Upper lobe of left lung (tissue), 6 donors: ENCODE measurements around the gene MIA2. TPM values are rescaled to one million over a fixed set of nuclear protein-coding genes. Genes with fewer than 3 reads are reported as not detected.

Experiments used
- ATAC-seq, 2 donors: fragments of 200-7000 bp; cut with Tn5 transposase; one replicate each; pipeline ENCODE4 v1.9.1; 2022; ENCODE audit warnings: mild to moderate bottlenecking in 2 of 2, moderate library complexity in 2 of 2; ENCODE audit not compliant: low FRiP score in 2 of 2
- DNase-seq, 2 donors: peaks; one replicate each; pipeline ENCODE4 v3.0.0-alpha.2; 2019 to 2020
- H3K27ac ChIP-seq, 4 donors: fragments of 200-600 bp; sonication (generic); one replicate each; pipeline ENCODE4 v1.5.1; 2016 to 2019
- H3K27me3 ChIP-seq, 4 donors: fragments of 200-600 bp; sonication (generic); one replicate each; pipeline ENCODE4 v1.5.1; 2017 to 2019
- H3K36me3 ChIP-seq, 4 donors: fragments of 200-600 bp; sonication (generic); one replicate each; pipeline ENCODE4 v1.5.1; 2016 to 2019
- H3K4me1 ChIP-seq, 4 donors: fragments of 200-600 bp; sonication (generic); one replicate each; pipeline ENCODE4 v1.5.1; 2018 to 2019
- H3K4me3 ChIP-seq, 4 donors: fragments of 200-600 bp; sonication (generic); one replicate each; pipeline ENCODE4 v1.5.1; 2017 to 2019; ENCODE audit warnings: mild to moderate bottlenecking in 2 of 4, moderate library complexity in 1 of 4
- H3K9me3 ChIP-seq, 4 donors: fragments of 200-600 bp; sonication (generic); one replicate each; pipeline ENCODE4 v1.5.1; 2018 to 2019
- EP300 ChIP-seq, 4 donors: sonication (generic); formaldehyde crosslinking; IDR thresholded peaks; one replicate each; pipeline ENCODE4 v1.5.1; 2017; ENCODE audit warnings: antibody characterized with exemption in 4 of 4, control low read depth in 2 of 4
- POLR2A ChIP-seq, 4 donors: fragments of 450-650 bp; IDR thresholded peaks; one replicate each; pipeline ENCODE4 v1.5.1; 2016 to 2017; ENCODE audit warnings: antibody characterized with exemption in 4 of 4, mild to moderate bottlenecking in 2 of 4
- POLR2AphosphoS5 ChIP-seq, 2 donors: sonication (generic); formaldehyde crosslinking; IDR thresholded peaks; one replicate each; pipeline ENCODE4 v1.5.1; 2017; ENCODE audit warnings: antibody characterized with exemption in 2 of 2
- WGBS, 2 donors: methylation state at CpG; one replicate each; pipeline ENCODE4 v1.1.5; 2017 to 2018; 5-methylcytosine and 5-hydroxymethylcytosine counted together
- total RNA-seq, 6 donors: library from RNA; depleted of rRNA in 4 of 6; stranded (reverse); fragments of >200 nt in 4 of 6; gene quantifications; one replicate each; pipeline versions ENCODE4 v1.1.0 to v1.2.1, GENCODE V29; 2016 to 2021
- TF ChIP-seq, protein P1 (sequence below), 6 experiments: fragments of 450-650 bp in 4 of 6; fragments of 200-600 bp in 2 of 6; sonication (generic) in 2 of 6; IDR thresholded peaks; one replicate each; pipeline ENCODE4 v1.5.1; 2016 to 2019; ENCODE audit warnings: antibody characterized with exemption in 6 of 6
- donor health status: DM: no; HTN: no; CAD: no; lungs with moderate emphysema.
- donor health status: DM: no; HTN: yes; CAD: no; lungs with severe emphysema.

Gene MIA2
- total RNA-seq, 6 donors from 2014 or later, result 13.0 to 56.8 (median 25.4) TPM

- no peaks in the 10 kb centered on the region for H3K27me3 ChIP-seq
- TF ChIP-seq, protein P1, sequence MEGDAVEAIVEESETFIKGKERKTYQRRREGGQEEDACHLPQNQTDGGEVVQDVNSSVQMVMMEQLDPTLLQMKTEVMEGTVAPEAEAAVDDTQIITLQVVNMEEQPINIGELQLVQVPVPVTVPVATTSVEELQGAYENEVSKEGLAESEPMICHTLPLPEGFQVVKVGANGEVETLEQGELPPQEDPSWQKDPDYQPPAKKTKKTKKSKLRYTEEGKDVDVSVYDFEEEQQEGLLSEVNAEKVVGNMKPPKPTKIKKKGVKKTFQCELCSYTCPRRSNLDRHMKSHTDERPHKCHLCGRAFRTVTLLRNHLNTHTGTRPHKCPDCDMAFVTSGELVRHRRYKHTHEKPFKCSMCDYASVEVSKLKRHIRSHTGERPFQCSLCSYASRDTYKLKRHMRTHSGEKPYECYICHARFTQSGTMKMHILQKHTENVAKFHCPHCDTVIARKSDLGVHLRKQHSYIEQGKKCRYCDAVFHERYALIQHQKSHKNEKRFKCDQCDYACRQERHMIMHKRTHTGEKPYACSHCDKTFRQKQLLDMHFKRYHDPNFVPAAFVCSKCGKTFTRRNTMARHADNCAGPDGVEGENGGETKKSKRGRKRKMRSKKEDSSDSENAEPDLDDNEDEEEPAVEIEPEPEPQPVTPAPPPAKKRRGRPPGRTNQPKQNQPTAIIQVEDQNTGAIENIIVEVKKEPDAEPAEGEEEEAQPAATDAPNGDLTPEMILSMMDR (IDR thresholded peaks at IDR 0.05), result no peak
- no peak for TF ChIP-seq EP300 (IDR thresholded peaks at IDR 0.05)
- no peak for TF ChIP-seq POLR2A (IDR thresholded peaks at IDR 0.05)
- no peak for TF ChIP-seq POLR2AphosphoS5 (IDR thresholded peaks at IDR 0.05)
- DNase-seq (no peak), ATAC-seq (no peak)
- WGBS, 2 donors, result 91 to 93% methylated on average over 6 of the region's 6 CpGs
- no peak overlapping the region for H3K4me3 ChIP-seq
- peaks cover 5 to 12% (median 8%) of the 10 kb centered on the region in 4 donors for H3K4me1 ChIP-seq
- no peaks in the 10 kb centered on the region for H3K9me3 ChIP-seq
- no peaks in the 10 kb centered on the region for H3K36me3 ChIP-seq
- H3K27ac ChIP-seq, result no peak overlapping the region
These were observed 201.5 kb downstream of the MIA2 start for GRCh38 chr14:39435241-39435640.

Other genes starting within 250 kb of the MIA2 start
- gene SEC23A, start 130.7 kb upstream of the MIA2 start, total RNA-seq, result 10 to 100 TPM; 32.5 to 70.4 (median 47.4) TPM
- gene GEMIN2, start 119.6 kb upstream of the MIA2 start, total RNA-seq, result 10 to 100 TPM in 3 of 6 donors, 1 to 10 TPM in 3; 8.1 to 26.1 (median 12.8) TPM
- 10 to 100 TPM; 18.5 to 29.1 (median 23.4) TPM for gene TRAPPC6B, start 63.6 kb upstream of the MIA2 start, total RNA-seq
- gene PNN, start 58.7 kb upstream of the MIA2 start, total RNA-seq, result 100 to 1,000 TPM in 1 of 6 donors, 10 to 100 TPM in 5; 24.9 to 177 (median 46.7) TPM
- gene FBXO33, start 198.5 kb downstream of the MIA2 start, total RNA-seq, result 10 to 100 TPM; 10.1 to 23.2 (median 14.3) TPM